K562 (cell line): ENCODE results near the gene TMEM87B.

Experiments
- CTCF ChIP-seq, 3 experiments: IDR thresholded peaks in 2 of 3; conservative IDR thresholded peaks in 1 of 3; 2 replicates each; pipeline ENCODE4 v1.5.1; 2011 to 2012; ENCODE audit warnings: low read length in 3 of 3, mild to moderate bottlenecking in 3 of 3, control low read depth in 2 of 3, improper control_type of control experiment in 1 of 3, inconsistent platforms in 1 of 3, low read depth in 1 of 3, mixed read lengths in 1 of 3, moderate library complexity in 1 of 3; ENCODE audit not compliant: insufficient read depth in 2 of 3
- FOS ChIP-seq: IDR thresholded peaks from 3 replicates; pipeline ENCODE4 v1.6.1; 2011; ENCODE audit not compliant: insufficient read length; ENCODE audit errors: extremely low read depth
- MTF1 ChIP-seq: fragments of 250-450 bp; sonication (Bioruptor Pico); IDR thresholded peaks from 2 replicates; pipeline ENCODE4 v1.9.0; 2021; ENCODE audit warnings: moderate library complexity, mild to moderate bottlenecking, inconsistent platforms, borderline replicate concordance
- TEAD4 ChIP-seq, 2 experiments: sonication (generic) in 1 of 2; formaldehyde crosslinking in 1 of 2; IDR thresholded peaks; 2 replicates each; pipeline versions ENCODE4 v1.6.1 to v1.8.0; 2012 to 2022; ENCODE audit warnings: borderline replicate concordance in 1 of 2, inconsistent platforms in 1 of 2, low read length in 1 of 2, mild to moderate bottlenecking in 1 of 2, missing genetic modification reagents in 1 of 2
- YY1 ChIP-seq, 3 experiments: IDR thresholded peaks; 2 replicates each; pipeline ENCODE4 v1.6.1; 2011; ENCODE audit warnings: low read length in 2 of 3, mild to moderate bottlenecking in 2 of 3, moderate library complexity in 2 of 3, borderline replicate concordance in 1 of 3, control low read depth in 1 of 3, low read depth in 1 of 3; ENCODE audit not compliant: insufficient read depth in 3 of 3, insufficient replicate concordance in 2 of 3, control insufficient read depth in 1 of 3, insufficient read length in 1 of 3; ENCODE audit errors: extremely low read depth in 1 of 3
- ZNF449 ChIP-seq: fragments of 250-450 bp; sonication (Bioruptor Pico); IDR thresholded peaks from 2 replicates; pipeline ENCODE4 v1.8.0; 2022; ENCODE audit warnings: moderate library complexity, mild to moderate bottlenecking, inconsistent platforms
- TF ChIP-seq, protein P1 (sequence below), 2 experiments: fragments of 450-650 bp in 1 of 2; sonication (generic) in 1 of 2; formaldehyde crosslinking; conservative IDR thresholded peaks; 2 replicates each; pipeline versions ENCODE4 v1.4.0 to v1.8.1; 2020 to 2022; ENCODE audit warnings: mild to moderate bottlenecking in 1 of 2, missing genetic modification reagents in 1 of 2
- TF ChIP-seq, protein P2 (sequence below), 3 experiments: fragments of 200-800 bp in 1 of 3; fragments of 250-450 bp in 1 of 3; fragments of 450-650 bp in 1 of 3; sonication (Bioruptor Pico) in 1 of 3; sonication (Bioruptor generic) in 1 of 3; formaldehyde crosslinking in 1 of 3; IDR thresholded peaks; 2 replicates each; pipeline versions ENCODE4 v1.6.1 to v1.8.0; 2016 to 2022; ENCODE audit warnings: mild to moderate bottlenecking in 2 of 3, missing genetic modification characterization in 2 of 3, missing compliant biosample characterization in 1 of 3, moderate library complexity in 1 of 3

DNA sequence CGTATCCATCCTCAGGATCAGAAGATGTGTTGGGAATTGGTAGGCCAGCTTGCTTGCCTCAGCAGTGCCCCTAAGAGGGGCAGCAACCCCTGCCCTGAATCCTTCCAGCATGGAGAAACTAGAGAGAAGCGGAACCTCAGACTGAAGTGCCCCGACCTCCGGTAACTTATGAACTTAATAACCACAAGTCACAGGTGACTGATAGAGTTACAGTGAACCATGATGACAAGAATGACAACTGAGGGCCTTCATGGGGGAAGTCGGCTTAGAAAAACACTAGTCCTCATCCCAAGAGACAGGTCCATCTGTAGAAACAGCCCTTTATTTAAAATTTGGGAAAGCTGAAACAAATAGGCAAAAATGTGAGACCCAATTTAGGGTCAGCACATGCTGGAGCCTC, 42.5 kb upstream of the TMEM87B start:
- TF ChIP-seq MTF1 (CRISPR knock-in tag): no peak
- TF ChIP-seq, protein P1, sequence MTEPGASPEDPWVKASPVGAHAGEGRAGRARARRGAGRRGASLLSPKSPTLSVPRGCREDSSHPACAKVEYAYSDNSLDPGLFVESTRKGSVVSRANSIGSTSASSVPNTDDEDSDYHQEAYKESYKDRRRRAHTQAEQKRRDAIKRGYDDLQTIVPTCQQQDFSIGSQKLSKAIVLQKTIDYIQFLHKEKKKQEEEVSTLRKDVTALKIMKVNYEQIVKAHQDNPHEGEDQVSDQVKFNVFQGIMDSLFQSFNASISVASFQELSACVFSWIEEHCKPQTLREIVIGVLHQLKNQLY (CRISPR knock-in tag; conservative IDR thresholded peaks at IDR 0.05): no peak
- TF ChIP-seq ZNF449: no peak
- TF ChIP-seq TEAD4 (IDR thresholded peaks at IDR 0.05; ENCODE audit: low read length): no peak
- no peak for TF ChIP-seq TEAD4 (CRISPR knock-in tag; IDR thresholded peaks at IDR 0.05; ENCODE audit: borderline replicate concordance)
- no peak for TF ChIP-seq FOS
- TF ChIP-seq, protein P2, sequence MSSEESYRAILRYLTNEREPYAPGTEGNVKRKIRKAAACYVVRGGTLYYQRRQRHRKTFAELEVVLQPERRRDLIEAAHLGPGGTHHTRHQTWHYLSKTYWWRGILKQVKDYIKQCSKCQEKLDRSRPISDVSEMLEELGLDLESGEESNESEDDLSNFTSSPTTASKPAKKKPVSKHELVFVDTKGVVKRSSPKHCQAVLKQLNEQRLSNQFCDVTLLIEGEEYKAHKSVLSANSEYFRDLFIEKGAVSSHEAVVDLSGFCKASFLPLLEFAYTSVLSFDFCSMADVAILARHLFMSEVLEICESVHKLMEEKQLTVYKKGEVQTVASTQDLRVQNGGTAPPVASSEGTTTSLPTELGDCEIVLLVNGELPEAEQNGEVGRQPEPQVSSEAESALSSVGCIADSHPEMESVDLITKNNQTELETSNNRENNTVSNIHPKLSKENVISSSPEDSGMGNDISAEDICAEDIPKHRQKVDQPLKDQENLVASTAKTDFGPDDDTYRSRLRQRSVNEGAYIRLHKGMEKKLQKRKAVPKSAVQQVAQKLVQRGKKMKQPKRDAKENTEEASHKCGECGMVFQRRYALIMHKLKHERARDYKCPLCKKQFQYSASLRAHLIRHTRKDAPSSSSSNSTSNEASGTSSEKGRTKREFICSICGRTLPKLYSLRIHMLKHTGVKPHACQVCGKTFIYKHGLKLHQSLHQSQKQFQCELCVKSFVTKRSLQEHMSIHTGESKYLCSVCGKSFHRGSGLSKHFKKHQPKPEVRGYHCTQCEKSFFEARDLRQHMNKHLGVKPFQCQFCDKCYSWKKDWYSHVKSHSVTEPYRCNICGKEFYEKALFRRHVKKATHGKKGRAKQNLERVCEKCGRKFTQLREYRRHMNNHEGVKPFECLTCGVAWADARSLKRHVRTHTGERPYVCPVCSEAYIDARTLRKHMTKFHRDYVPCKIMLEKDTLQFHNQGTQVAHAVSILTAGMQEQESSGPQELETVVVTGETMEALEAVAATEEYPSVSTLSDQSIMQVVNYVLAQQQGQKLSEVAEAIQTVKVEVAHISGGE (CRISPR knock-in tag; IDR thresholded peaks at IDR 0.05): no peak
- no peak for TF ChIP-seq YY1 (IDR thresholded peaks at IDR 0.05; ENCODE audit: borderline replicate concordance in 1 of 3, control insufficient read depth in 1 of 3, extremely low read depth in 1 of 3, insufficient read depth in 3 of 3, insufficient read length in 1 of 3, insufficient replicate concordance in 2 of 3, low read depth in 1 of 3, low read length in 2 of 3)
- no peak for TF ChIP-seq CTCF (IDR thresholded peaks at IDR 0.05 in 2 of 3, conservative IDR thresholded peaks at IDR 0.05 in 1 of 3; ENCODE audit: insufficient read depth in 2 of 3, low read depth in 1 of 3, low read length in 3 of 3)
